H1 (cell line): ENCODE measurements around the gene SLCO4A1. TPM values are rescaled to one million over a fixed set of nuclear protein-coding genes. Genes with fewer than 3 reads are reported as not detected.

Source experiments
- polyA plus RNA-seq, 7 experiments: library from polyadenylated mRNA; depleted of rRNA in 3 of 7; stranded (reverse) in 5 of 7; unstranded in 2 of 7; fragments of >200 nt in 5 of 7; fragments of 200-250 nt in 2 of 7; gene quantifications; 1 replicate in 5 of 7; 2 replicates in 1 of 7; 4 replicates in 1 of 7; pipeline versions ENCODE4 v1.2.1 to v1.2.3, GENCODE V29; 2011 to 2013; ENCODE audit warnings: missing spikeins in 2 of 7, mixed read lengths in 2 of 7
- total RNA-seq: library from RNA; stranded (reverse); fragmentation: NEBNext Ultra II Directional; extraction: Animal tissue kit (Norgen Biotek cat#: 25700); gene quantifications from 2 replicates; pipeline ENCODE4 v1.2.1, GENCODE V29; 2021
- TF ChIP-seq, protein P1 (sequence below): IDR thresholded peaks from 2 replicates; pipeline ENCODE4 v1.6.1; 2011; ENCODE audit warnings: low read length, improper control_type of control experiment

SLCO4A1 gene
- total and polyA plus RNA-seq, 2 of the 8 experiments (the other 6 are each of a cell fraction or from before 2014, with no cell fraction given), result 10.5 to 18.5 TPM

DNA sequence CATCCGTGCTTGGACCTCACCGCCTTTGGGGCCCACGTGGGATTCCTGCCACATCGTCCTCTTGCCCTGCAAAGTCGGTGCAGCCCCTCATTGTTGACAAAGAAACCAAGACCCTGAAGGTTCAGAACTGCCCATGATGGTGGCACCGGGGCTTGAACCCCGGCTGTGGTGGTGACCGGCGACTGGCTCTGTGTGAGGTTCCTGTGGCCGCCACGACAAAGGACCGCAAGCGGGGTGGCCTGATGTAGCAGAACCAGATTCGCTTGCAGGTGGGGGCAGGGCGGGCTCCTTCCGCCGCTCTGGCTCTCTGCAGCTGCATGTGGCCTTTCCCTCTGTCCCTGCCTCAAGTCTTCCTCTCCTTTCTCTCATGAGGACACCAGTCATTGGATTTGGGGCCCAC is 28.7 kb downstream of the SLCO4A1 start (continued):
- TF ChIP-seq, protein P1, sequence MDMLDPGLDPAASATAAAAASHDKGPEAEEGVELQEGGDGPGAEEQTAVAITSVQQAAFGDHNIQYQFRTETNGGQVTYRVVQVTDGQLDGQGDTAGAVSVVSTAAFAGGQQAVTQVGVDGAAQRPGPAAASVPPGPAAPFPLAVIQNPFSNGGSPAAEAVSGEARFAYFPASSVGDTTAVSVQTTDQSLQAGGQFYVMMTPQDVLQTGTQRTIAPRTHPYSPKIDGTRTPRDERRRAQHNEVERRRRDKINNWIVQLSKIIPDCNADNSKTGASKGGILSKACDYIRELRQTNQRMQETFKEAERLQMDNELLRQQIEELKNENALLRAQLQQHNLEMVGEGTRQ, result no peak
